ENCODE data around the gene ZMAT5. TPM values are rescaled to one million over a fixed set of nuclear protein-coding genes. Genes with fewer than 3 reads are reported as not detected.

ZMAT5 gene
- total RNA-seq, 1 donor from 2014 or later: 24.4 TPM

GRCh38 chr22:29713156-29713727, 53.6 kb downstream of the ZMAT5 start:
- Histone ChIP-seq H3K4me1 (ENCODE audit: insufficient read depth, low read length) (no peaks in the 10 kb centered on the region), H2AFZ (ENCODE audit: low read depth, low read length) (no peak overlapping the region), H3K9ac (ENCODE audit: low read length) (no peak overlapping the region), H3K79me2 (ENCODE audit: insufficient read depth, low read length) (no peaks in the 10 kb centered on the region), H3K27ac (ENCODE audit: low read depth, low read length) (no peak overlapping the region), H3K36me3 (ENCODE audit: insufficient read depth, low read length) (no peaks in the 10 kb centered on the region), H3K4me3 (ENCODE audit: insufficient read depth, low read depth, low read length) (no peak overlapping the region), H3K4me2 (ENCODE audit: low read length) (no peak overlapping the region), H3K27me3 (ENCODE audit: insufficient read depth, low read length) (peaks cover 12% of the 10 kb centered on the region), H4K20me1 (ENCODE audit: insufficient read depth, low read length) (peaks cover 4% of the 10 kb centered on the region), H3K9me3 (ENCODE audit: insufficient read depth, low read depth, low read length) (no peaks in the 10 kb centered on the region)
- TF ChIP-seq EZH2 (IDR thresholded peaks at IDR 0.05; ENCODE audit: insufficient read depth, low read length) (no peak), CTCF (IDR thresholded peaks at IDR 0.05; ENCODE audit: insufficient read depth, low read depth, low read length) (no peak)
- peaks cover 75% of the 10 kb centered on the region for H3K27me3 Mint-ChIP-seq (ENCODE audit: low read depth, unreplicated experiment)
- DNase-seq (ENCODE audit: low read depth) (no peak), FAIRE-seq (no peak)
- H3K9me3 Mint-ChIP-seq (ENCODE audit: unreplicated experiment): no peaks in the 10 kb centered on the region
- H3K4me1 Mint-ChIP-seq (ENCODE audit: low read depth, unreplicated experiment): no peaks in the 10 kb centered on the region
- no peak overlapping the region for H3K4me3 Mint-ChIP-seq (ENCODE audit: unreplicated experiment)
- no peaks in the 10 kb centered on the region for H3K36me3 Mint-ChIP-seq (ENCODE audit: low read depth, unreplicated experiment)
- H3K27ac Mint-ChIP-seq (ENCODE audit: unreplicated experiment): no peak overlapping the region

GRCh38 chr22:29712119-29712518, 54.7 kb downstream of the ZMAT5 start:
- Histone ChIP-seq H2AFZ (ENCODE audit: low read depth, low read length) (no peak overlapping the region), H3K79me2 (ENCODE audit: insufficient read depth, low read length) (no peaks in the 10 kb centered on the region), H3K27me3 (ENCODE audit: insufficient read depth, low read length) (peaks cover 11% of the 10 kb centered on the region), H3K27ac (ENCODE audit: low read depth, low read length) (no peak overlapping the region), H3K4me2 (ENCODE audit: low read length) (no peak overlapping the region), H4K20me1 (ENCODE audit: insufficient read depth, low read length) (peaks cover 4% of the 10 kb centered on the region), H3K4me1 (ENCODE audit: insufficient read depth, low read length) (no peaks in the 10 kb centered on the region), H3K36me3 (ENCODE audit: insufficient read depth, low read length) (no peaks in the 10 kb centered on the region), H3K9ac (ENCODE audit: low read length) (no peak overlapping the region), H3K9me3 (ENCODE audit: insufficient read depth, low read depth, low read length) (no peaks in the 10 kb centered on the region), H3K4me3 (ENCODE audit: insufficient read depth, low read depth, low read length) (no peak overlapping the region)
- DNase-seq (ENCODE audit: low read depth): no peak
- H3K36me3 Mint-ChIP-seq (ENCODE audit: low read depth, unreplicated experiment): no peaks in the 10 kb centered on the region
- H3K4me3 Mint-ChIP-seq (ENCODE audit: unreplicated experiment): no peak overlapping the region
- H3K27ac Mint-ChIP-seq (ENCODE audit: unreplicated experiment): no peak overlapping the region
- H3K27me3 Mint-ChIP-seq (ENCODE audit: low read depth, unreplicated experiment): peaks cover 79% of the 10 kb centered on the region
- no peak for TF ChIP-seq EZH2 (IDR thresholded peaks at IDR 0.05; ENCODE audit: insufficient read depth, low read length)
- no peaks in the 10 kb centered on the region for H3K4me1 Mint-ChIP-seq (ENCODE audit: low read depth, unreplicated experiment)
- H3K9me3 Mint-ChIP-seq (ENCODE audit: unreplicated experiment): no peaks in the 10 kb centered on the region
- no peak for FAIRE-seq

GRCh38 chr22:29710922-29711593, 55.7 kb downstream of the ZMAT5 start:
- H4K20me1 ChIP-seq (ENCODE audit: insufficient read depth, low read length): peaks cover under 1% of the 10 kb centered on the region
- H3K4me3 ChIP-seq (ENCODE audit: insufficient read depth, low read depth, low read length): no peak overlapping the region
- TF ChIP-seq EZH2 (IDR thresholded peaks at IDR 0.05; ENCODE audit: insufficient read depth, low read length): no peak
- no peak for TF ChIP-seq CTCF (IDR thresholded peaks at IDR 0.05; ENCODE audit: insufficient read depth, low read depth, low read length)
- H3K27ac ChIP-seq (ENCODE audit: low read depth, low read length): no peak overlapping the region
- Mint-ChIP-seq H3K9me3 (ENCODE audit: unreplicated experiment) (no peaks in the 10 kb centered on the region), H3K4me3 (ENCODE audit: unreplicated experiment) (no peak overlapping the region), H3K4me1 (ENCODE audit: low read depth, unreplicated experiment) (no peaks in the 10 kb centered on the region), H3K36me3 (ENCODE audit: low read depth, unreplicated experiment) (no peaks in the 10 kb centered on the region), H3K27me3 (ENCODE audit: low read depth, unreplicated experiment) (peaks cover 76% of the 10 kb centered on the region), H3K27ac (ENCODE audit: unreplicated experiment) (no peak overlapping the region)
- no peaks in the 10 kb centered on the region for H3K79me2 ChIP-seq (ENCODE audit: insufficient read depth, low read length)
- FAIRE-seq (no peak), DNase-seq (ENCODE audit: low read depth) (no peak)
- no peak overlapping the region for H3K9ac ChIP-seq (ENCODE audit: low read length)
- no peaks in the 10 kb centered on the region for H3K36me3 ChIP-seq (ENCODE audit: insufficient read depth, low read length)
- H3K27me3 ChIP-seq (ENCODE audit: insufficient read depth, low read length): peaks cover 11% of the 10 kb centered on the region
- H3K9me3 ChIP-seq (ENCODE audit: insufficient read depth, low read depth, low read length): no peaks in the 10 kb centered on the region
- no peaks in the 10 kb centered on the region for H3K4me1 ChIP-seq (ENCODE audit: insufficient read depth, low read length)
- no peak overlapping the region for H3K4me2 ChIP-seq (ENCODE audit: low read length)
- H2AFZ ChIP-seq (ENCODE audit: low read depth, low read length): no peak overlapping the region

All from astrocyte (in vitro differentiated cells and primary cell).